HG03095 (cell line): Measurements from ENCODE around the gene TUBB1.

ENCODE experiments used
- ATAC-seq: cut with Tn5 transposase; IDR thresholded peaks from one replicate; pipeline ENCODE4 v1.9.1; 2021; ENCODE audit warnings: moderate library complexity; ENCODE audit not compliant: unreplicated experiment

TUBB1 gene

DNA sequence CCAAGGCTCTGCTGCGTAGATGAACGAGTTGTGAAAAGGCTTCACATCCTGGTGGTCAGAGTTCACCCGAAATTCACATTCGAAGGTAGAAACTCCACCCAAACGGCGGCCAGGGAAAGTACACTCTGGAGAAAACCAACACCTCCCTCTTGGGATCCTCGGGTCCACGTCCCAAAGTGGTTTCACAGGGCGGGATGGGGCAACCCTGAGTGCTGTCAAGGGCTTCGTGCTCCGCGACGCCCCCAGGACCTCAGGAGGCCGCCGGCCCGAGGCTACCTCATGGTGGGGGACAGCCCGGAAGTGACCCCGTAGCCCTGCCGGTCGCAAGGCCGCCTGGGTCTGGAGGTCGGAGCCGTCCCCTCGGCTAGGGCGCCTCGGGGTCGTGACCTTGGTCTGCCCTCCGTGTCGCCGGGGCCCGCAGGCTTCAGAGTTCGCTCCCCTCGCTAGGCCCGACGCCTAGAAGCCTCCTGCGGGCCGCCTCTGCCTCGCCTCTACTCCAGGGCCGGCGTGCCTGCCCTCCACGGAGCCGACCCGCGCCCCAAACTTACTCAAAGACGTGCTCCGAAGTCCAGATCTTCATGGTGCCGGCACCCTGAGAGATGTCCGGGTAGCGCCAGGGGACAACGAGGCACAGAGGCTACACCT is 23.0 kb downstream of the TUBB1 start, which contains the start of gene PRELID3B:
TSS of gene PRELID3B (minus strand) at position 636 of the 645 bp plus-strand sequence. CDS start at position 580, 56 bp downstream.
- ATAC-seq = peak; percentile 30

DNA sequence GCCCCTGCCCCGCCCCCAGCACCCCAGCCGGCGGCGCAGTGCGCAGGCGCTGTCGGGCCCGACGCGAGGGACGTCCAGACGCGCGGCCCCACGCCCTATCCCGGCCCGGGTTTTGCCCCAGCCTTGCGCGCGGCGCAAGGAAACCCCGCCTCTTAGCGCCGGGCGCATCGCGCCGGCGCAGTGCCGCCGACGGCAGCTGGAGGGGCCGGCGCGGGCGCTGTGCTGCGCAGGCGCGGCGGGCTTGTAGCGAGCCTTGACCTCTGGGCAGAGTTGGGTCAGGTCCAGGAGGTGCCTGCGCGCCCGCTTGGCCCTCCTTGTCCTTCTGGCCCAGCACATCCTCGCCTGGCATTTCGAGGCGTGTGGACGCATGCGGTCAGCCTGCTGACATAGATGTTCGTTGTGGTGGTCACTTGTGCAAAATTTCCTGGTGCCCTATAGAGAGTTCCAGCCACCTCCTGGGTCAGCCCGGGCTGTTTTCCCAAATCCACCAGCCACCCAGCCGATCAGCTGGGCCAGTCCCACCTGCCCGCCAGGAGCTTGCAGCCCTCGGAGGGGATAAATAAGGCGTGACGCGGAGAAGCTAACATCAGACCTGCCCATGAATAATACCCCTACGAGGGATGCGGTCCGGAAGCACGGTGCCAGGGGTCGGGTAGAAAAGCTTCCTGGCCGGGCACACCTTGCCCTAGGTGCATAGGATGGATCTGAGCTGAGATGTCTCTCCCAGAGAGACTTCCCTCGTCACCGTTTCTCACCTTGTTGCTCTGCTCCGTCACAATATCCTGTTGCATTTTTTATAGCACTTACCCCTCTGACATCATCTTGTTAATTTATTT is 23.8 kb downstream of the TUBB1 start:
- peak; percentile 90 for ATAC-seq

DNA sequence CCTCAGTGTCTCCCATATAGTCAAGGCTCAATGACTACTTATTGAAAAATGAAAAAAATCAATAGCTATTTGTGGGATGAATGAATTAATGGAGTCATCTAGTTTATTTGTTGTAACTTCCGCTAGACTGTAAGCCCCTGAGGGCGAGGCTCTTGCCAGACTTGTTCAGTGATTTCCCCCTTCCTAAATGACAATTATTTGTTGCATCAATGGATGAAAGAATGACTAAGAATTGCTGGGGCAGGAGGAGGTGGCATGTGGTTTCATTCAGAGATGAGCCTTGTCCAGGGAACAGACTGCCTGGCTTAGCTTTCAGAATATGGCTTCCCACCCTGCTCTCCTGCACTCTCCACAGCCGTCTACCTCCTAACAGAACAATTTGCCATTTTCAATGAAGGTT is 24.5 kb downstream of the TUBB1 start:
- ATAC-seq = no peak

DNA sequence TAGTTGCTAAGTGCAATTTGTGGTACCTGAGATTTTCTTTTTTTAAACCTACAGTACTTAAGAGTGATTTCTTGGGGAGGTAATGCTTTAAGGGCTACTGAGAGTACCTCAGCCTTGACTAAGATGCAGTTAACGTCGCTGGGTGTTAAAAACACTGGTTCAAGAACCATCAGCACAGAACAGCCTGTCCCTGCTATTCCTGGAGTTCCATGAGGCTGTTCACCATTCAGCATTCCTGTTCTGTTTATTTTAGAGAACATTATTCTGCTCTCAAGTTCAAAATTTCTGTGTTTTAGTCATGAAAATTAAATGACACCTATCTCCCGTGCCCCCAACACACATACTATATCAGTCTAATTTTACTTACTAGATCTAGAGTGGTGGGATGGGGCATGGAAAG is 25.1 kb downstream of the TUBB1 start:
- no peak for ATAC-seq

DNA sequence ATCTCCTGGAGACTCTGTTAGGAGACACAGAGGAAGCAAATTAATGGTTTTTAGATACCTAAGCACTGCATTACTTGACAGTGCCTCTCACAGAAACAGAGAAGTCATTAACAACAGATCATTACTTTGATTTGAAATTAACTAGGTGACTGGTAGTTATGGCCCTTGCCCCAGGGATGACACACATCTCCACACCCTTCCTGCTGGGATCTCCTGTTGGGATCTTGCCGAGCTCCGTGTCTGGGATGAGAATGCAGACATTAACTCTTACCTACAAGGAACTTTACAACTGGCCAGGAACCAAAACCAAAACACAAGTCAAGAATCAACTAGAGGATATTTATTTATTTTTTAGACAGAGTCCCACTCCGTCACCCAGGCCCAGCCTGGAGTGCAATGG is 25.6 kb downstream of the TUBB1 start:
- ATAC-seq = no peak

DNA sequence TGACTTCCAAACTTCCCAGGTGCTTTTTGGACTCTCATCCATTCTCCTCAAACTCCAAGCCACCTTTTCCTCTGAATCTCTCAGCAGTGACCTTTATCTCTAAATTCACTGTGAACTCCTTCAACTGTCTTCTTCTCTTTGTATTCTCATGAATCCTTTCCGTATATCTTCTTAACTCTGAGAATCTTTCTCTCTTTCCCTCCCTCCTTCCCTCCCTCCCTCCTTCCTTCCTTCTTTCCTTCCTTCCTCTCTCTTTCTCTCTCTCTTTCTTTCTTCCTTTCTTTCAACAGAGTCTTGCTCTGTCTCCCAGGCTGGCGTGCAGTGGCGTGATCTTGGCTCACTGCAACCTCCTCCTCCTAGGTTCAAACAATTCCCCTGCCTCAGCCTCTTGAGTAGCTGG is 27.6 kb downstream of the TUBB1 start:
- no peak for ATAC-seq

DNA sequence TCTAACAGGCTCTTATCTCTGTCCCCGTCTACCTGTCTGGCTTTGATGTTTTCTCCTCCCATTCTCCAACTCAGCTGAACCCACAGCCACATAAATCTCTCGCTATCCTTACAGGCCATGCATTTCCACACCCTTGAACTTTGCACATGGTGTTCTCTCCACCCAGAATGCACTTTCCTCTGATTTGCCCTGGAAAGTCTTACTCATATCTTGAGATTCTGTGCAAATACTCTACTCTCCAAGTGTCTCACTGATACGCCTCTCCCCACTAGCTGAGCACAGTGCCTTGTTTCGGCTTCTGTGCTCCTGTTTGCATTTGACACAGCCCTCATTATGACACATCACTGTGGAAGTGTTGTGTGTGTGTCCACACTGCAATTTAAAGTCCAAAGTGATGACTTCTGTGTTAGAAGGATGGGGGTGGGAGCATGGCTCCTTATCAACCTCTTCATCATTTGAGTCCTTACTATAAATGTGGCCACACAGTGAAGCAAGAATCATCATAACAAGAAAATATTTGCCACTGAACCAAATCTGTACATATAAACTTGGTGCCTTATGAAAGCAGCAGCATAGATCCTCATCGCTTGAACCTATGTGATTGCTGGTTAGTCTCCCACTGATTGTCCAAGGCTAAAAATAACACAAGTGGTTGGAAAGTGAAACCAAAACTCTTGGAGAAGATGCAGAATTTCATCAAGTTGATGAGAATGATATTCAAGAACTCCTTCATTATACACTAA is 28.9 kb downstream of the TUBB1 start:
- ATAC-seq = no peak

DNA sequence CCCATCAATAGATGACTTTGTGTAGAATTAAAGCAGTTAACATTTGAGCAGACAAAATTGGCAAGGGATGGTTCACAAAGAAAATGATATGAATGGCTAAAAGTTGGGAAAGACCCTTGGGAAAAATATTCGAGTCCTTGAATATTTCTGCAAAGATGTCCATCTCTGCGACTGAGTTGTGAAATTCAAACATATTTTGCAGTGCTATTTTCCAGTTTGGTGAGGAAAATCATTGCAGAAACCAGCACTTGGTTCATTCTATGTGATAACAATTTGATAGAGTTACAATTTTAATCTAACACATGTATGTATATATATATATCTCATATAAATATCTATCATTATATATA is 29.4 kb downstream of the TUBB1 start:
- ATAC-seq = no peak

DNA sequence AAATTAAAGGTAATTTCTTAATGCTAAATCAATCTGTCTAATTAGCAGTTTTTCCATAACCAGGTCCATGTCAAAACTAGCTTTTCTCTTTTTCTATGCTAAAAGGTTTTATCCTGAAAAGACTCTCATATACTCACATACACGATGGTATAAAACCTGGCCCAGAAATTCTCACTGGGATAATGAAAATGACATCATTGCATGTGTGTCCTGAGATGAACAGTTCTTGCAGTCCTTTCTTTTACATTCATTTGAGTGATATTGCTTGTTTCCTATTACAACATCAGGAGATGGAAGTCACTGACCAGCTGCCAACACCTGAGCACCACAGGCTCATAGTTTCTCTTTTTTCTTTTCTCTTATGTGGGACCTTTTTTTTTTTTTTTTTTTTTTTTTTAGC is 31.2 kb downstream of the TUBB1 start:
- no peak for ATAC-seq

DNA sequence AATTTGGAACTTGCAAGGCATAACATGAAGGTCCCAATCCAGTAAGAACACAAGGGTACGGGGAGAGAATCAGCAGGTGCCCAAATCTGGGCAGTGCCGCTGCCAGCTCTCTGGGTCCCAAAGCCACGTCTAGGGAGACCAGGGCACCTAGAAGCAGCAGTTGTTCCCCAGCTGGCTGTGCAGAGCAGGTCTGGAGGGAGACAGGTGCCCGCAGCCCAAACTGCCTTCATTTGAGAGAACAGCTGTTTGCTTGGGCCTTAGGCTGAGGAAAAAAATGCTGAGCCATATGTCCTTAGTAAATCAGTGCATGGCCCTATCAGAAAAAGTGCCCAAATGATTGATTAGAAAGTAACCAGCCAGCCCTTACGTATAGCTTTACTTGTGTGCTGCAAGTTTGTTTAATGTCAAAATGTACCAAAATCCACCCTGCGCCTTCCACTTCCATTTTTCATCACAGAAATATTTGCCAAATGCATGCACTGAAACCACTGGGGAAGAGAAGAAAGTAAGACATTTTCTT is 32.5 kb downstream of the TUBB1 start:
- ATAC-seq = no peak

DNA sequence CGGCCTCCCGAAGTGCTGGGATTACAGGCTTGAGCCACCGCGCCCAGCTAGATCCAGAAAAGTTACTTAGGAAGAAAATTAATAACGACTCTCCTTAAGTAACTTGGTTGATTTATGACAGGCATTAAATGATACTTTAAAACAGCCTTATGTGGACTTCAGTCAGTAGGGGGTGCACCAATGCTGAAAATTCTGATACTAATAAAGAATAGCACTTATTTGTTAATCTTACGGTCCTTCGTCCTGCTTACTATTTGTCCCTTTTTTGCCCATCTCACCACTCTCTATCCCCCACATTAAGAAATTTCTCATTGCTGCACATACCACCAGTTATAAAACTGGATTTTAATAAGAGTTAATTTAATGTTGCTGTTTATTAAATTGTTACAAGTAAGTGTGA is 36.1 kb downstream of the TUBB1 start:
- ATAC-seq = no peak

DNA sequence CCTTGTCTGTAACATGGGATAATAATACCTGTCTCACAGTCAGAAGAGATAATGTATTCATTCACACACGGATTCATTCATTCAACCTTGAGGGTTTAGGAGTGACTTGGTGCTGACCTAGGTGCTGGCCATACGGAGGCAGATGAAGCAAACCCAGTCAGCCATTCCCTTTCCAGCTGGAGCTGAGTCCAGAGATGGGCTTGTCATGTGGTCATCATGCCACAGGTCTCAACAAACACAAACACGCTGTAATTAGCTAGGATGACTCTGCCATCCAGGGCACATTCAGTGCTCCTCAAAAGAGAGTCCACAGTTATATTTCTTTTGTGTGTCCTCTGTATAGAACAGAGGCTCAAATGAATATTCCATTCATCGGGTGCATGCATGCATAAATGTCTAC is 42.9 kb downstream of the TUBB1 start:
- no peak for ATAC-seq

DNA sequence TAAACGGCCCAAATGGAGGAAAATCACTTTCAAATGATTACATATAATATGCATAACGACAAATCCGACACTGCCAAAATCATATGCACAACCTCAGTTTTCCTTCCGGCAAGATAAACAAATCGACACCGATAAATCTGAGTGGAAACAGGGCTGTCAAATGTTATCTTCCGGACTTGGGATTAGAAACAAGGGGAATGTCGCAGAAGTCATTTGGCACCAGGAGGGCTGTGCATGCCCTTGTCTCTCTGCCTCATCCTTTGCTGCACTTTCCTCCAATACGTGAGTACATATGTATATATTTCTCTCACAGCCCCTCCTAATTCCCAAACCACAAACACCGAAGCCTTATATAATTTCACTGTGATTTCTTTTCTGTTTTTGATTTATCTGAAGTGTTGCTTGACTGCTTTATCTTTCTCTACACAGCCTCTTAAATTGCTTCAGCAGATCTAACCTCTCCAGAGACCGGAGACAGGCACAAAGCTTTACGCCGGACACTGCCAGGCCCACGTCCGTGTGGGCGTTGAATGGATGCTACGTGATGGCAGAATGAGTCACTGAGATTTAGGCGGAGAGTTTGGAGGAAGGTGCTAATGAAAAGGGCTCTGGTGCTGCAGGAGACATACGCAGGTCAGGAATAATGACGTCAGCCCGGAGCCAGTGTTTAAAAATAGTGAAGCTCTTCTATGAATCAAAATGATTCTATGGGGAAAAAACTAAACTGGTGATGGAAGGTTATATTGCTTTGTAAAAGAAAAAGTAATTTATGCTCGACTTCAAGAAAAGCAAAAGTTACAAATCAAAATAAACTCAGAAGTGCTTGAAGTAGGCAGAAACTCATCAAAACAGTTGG is 44.4 kb downstream of the TUBB1 start:
- ATAC-seq = no peak

DNA sequence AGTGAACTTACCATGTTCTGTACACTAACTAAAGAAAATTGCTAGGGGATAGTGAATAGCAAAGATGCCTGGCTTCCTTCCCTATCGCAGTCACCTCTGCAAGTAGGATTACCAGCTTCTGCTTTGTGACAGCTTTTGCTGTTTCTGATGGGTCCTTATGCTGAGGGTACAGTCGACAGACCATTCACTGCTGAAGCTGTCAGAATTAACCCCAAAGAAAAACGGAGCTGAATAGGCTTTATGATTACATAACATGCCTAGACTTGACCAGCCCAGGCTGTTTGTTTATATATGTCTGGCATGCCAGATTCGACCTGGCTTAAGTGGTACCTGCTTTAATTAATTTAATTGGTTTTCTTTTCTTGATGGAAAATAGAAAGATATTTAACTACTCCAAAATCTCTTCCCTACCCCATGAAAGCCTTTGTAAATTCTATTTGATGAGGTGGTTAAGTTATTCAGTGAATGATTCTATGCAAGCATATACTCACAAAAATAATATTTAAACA is 45.0 kb downstream of the TUBB1 start:
- ATAC-seq = no peak

DNA sequence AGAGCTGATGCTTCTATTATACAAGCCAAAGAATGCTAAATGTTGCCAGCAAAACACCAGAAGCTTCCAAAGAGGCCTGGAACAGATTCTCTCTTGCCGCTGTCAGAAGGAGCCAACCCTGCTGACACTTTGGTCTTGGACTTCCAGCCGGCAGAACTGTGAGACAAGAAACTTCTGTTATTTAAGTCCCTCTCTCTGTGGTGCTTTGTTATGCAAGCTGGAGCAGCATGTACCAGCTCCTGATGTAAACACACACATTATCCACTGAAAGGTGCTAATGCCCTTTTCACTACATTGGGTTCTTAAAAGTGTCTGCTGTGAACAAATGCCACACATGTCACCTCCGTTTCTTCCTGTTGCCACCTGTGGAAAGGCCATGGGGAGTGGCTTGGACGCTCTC is 49.3 kb downstream of the TUBB1 start:
- ATAC-seq = no peak

DNA sequence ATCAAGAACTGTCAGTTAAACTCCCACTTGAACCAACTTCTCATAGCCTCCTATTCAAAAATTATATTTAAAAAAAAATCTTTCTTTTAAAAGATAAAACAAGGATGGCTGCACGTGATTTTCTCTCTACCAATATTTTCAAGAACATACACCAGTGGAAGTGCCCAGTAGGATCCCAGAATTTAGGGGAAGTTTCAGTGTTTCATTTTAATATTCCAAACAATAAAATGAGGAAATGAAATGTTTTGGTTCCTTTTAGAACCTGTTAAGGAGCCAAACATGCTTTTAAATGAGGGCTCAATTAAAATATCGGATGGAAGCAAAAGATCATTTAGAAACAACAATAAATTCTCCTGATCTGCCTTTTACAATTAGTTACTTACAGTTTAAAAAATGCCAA is 49.8 kb downstream of the TUBB1 start:
- ATAC-seq = no peak

DNA sequence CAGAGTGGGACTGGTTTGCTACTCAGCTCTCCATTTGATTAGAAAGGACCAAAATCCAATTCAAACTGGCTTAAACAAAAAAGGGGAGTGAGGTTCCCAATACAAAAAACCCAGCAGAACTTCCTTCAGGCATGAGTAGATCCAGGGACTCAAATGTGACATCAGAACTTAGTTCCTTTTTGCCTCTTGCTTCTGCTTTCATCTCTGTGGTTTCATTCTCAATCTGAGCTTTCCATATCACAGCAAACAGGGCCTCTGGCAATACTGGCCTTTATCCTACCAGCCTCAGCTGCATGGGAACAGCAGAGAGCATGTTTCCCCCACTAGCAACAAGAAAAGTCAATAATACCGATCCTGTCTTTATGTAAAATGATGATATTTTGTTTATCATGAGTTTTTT is 52.0 kb downstream of the TUBB1 start:
- no peak for ATAC-seq

DNA sequence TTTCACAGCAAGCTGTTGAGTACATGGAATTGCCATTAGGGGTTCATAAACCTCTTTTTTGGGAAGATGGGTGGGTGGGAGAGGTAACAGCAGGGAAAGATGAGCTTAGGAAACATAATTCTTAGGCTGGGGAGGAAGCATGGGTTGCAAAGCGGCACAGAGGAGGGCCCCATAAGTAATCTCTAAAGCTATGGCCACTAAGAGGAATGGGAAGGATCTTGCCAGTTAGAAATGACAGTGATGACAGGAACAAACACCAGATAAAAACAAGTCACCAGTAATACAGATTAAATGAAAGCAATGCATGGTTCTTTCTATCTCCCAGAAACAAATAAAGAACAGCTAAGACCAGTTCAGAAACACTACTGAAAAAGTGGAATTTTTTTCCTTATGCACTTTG is 54.4 kb downstream of the TUBB1 start:
- ATAC-seq = no peak

DNA sequence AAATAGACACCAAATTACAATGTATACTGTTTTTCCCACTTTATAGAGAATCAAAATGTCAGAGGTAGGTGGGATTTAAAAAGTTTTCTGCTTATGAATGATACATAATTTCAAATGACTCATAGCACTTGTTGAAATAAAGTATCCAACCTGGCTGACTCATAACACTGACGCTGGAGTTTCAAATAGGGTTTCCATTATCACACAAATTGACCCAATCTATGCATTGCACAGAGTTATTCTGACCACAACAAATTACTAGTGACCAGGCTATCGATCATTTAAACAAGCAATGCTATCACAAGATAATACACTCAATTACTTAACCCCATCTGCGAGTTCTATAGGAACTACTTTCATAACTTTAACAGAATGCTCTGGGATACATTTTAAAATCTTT is 55.2 kb downstream of the TUBB1 start:
- no peak for ATAC-seq

DNA sequence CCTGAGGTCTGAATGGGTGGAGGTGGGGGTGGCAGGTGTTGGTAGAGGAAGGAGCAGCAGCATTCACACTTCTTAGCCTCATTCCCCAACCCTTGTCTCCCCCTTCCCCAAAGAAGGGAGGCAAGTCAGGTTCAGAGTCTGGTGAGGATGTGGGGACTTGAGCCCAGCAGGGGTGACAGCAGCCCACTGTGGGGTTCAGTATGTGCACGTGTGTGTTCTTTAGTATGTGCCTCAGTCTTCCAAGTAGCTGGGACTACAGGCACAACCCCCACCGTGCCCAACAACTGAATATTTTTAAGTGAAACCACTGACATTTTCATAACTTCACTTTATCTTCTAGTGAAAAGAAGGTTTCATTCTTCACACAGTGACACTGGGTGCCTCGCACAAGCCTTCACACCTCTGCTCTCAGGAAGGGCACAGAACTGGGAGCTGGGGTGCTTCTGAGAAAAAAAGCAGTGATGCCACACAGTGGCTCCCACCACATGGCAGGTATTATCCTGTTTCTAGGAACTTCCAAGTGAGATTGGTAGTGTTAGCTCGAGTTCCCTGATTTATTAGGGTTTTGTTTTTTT is 56.8 kb downstream of the TUBB1 start:
- no peak for ATAC-seq
